IMR-90 (cell line): ENCODE data around the gene ARHGAP8. TPM values are rescaled to one million over a fixed set of nuclear protein-coding genes. Genes with fewer than 3 reads are reported as not detected.

ENCODE experiments used
- ATAC-seq: fragments of 200-7000 bp; cut with Tn5 transposase; 2 replicates; pipeline ENCODE4 v1.9.1; 2020; ENCODE audit warnings: low read depth, mild to moderate bottlenecking, moderate library complexity
- BruUV-seq: library from RNA; stranded (reverse); fragments of 400-500 nt; replicated peaks from 2 replicates; lab custom pipeline; 2021; lab: Mats Ljungman, UMichigan
- CTCF ChIA-PET: fragments of 300-600 bp; formaldehyde crosslinking; extraction: SDS; loops from one replicate; lab custom pipeline; 2021; ENCODE audit warnings: antibody characterized with exemption; lab: Yijun Ruan, JAX
- POLR2A ChIA-PET: fragments of 300-600 bp; sonication (Branson Sonifier 250); formaldehyde crosslinking; loops from one replicate; lab custom pipeline; 2022; ENCODE audit warnings: antibody characterized with exemption; ENCODE audit not compliant: unreplicated experiment; lab: Charles Lee
- DNase-seq: peaks from one replicate; pipeline ENCODE4 v3.0.0; 2013
- H2AFZ ChIP-seq: replicated peaks from 2 replicates; pipeline ENCODE3; 2013; ENCODE audit warnings: low read length, mild to moderate bottlenecking; ENCODE audit not compliant: poor library complexity
- H2AK5ac ChIP-seq: 2 replicates; pipeline ENCODE4 v1.6.1; 2013; ENCODE audit warnings: low read depth, low read length, inconsistent platforms
- H2AK9ac ChIP-seq: replicated peaks from 2 replicates; pipeline ENCODE3; 2013; ENCODE audit warnings: mild to moderate bottlenecking, low read depth, low read length, moderate library complexity; ENCODE audit not compliant: poor library complexity
- H2BK120ac ChIP-seq: 2 replicates; pipeline ENCODE4 v1.6.1; 2013; ENCODE audit warnings: low read depth, low read length, inconsistent platforms
- H2BK15ac ChIP-seq: 3 replicates; pipeline ENCODE4 v1.6.1; 2013; ENCODE audit warnings: low read depth, low read length, inconsistent platforms
- H2BK20ac ChIP-seq: 2 replicates; pipeline ENCODE4 v1.6.1; 2013; ENCODE audit warnings: low read depth, mild to moderate bottlenecking, inconsistent platforms, low read length, moderate library complexity
- H2BK5ac ChIP-seq: 2 replicates; pipeline ENCODE4 v1.6.1; 2013; ENCODE audit warnings: mild to moderate bottlenecking, low read depth, low read length, inconsistent platforms; ENCODE audit not compliant: poor library complexity, severe bottlenecking
- H3K14ac ChIP-seq: replicated peaks from 2 replicates; pipeline ENCODE4 v1.6.1; 2013; ENCODE audit warnings: low read depth, low read length, inconsistent platforms
- H3K18ac ChIP-seq: 2 replicates; pipeline ENCODE4 v1.6.1; 2013; ENCODE audit warnings: low read depth, low read length, control low read depth
- H3K23ac ChIP-seq: 2 replicates; pipeline ENCODE4 v1.6.1; 2013; ENCODE audit warnings: low read depth, low read length, inconsistent platforms
- H3K27ac ChIP-seq: 2 replicates; pipeline ENCODE4 v1.5.1; 2013; ENCODE audit warnings: mild to moderate bottlenecking, control low read depth, low read length; ENCODE audit not compliant: insufficient read depth
- H3K27me3 ChIP-seq: 2 replicates; pipeline ENCODE4 v1.6.1; 2013; ENCODE audit warnings: low read length; ENCODE audit not compliant: control insufficient read depth, insufficient read depth
- H3K36me3 ChIP-seq: 2 replicates; pipeline ENCODE4 v1.6.1; 2013; ENCODE audit warnings: low read length, mixed read lengths; ENCODE audit not compliant: control insufficient read depth, insufficient read depth
- H3K4ac ChIP-seq: 2 replicates; pipeline ENCODE4 v1.6.1; 2013; ENCODE audit warnings: low read depth, low read length, inconsistent platforms
- H3K4me1 ChIP-seq: 2 replicates; pipeline ENCODE4 v1.6.1; 2013; ENCODE audit warnings: low read length, mixed read lengths; ENCODE audit not compliant: control insufficient read depth, insufficient read depth
- H3K4me2 ChIP-seq: 2 replicates; pipeline ENCODE4 v1.6.1; 2013; ENCODE audit warnings: low read depth, mild to moderate bottlenecking, control low read depth, low read length, moderate library complexity
- H3K4me3 ChIP-seq: 2 replicates; pipeline ENCODE4 v1.5.1; 2013; ENCODE audit warnings: low read depth, mild to moderate bottlenecking, control low read depth, low read length, moderate library complexity; ENCODE audit not compliant: insufficient read depth
- H3K56ac ChIP-seq: 2 replicates; pipeline ENCODE4 v1.6.1; 2013; ENCODE audit warnings: low read length, inconsistent platforms; ENCODE audit not compliant: insufficient read depth; ENCODE audit errors: extremely low read depth
- H3K79me1 ChIP-seq, 2 experiments: 2 replicates each; pipeline ENCODE4 v1.6.1; 2013; ENCODE audit warnings: low read length in 2 of 2, inconsistent platforms in 1 of 2, low read depth in 1 of 2
- H3K9ac ChIP-seq: 2 replicates; pipeline ENCODE4 v1.6.1; 2013; ENCODE audit warnings: low read depth, low read length, control low read depth
- H3K9me1 ChIP-seq: 2 replicates; pipeline ENCODE4 v1.6.1; 2013; ENCODE audit warnings: low read length, inconsistent platforms; ENCODE audit not compliant: insufficient read depth
- H3K9me3 ChIP-seq: 2 replicates; pipeline ENCODE4 v1.6.1; 2013; ENCODE audit warnings: low read length; ENCODE audit not compliant: control insufficient read depth, insufficient read depth
- H4K20me1 ChIP-seq: 2 replicates; pipeline ENCODE4 v1.6.1; 2013; ENCODE audit warnings: low read length, inconsistent platforms; ENCODE audit not compliant: insufficient read depth
- H4K5ac ChIP-seq: 2 replicates; pipeline ENCODE4 v1.6.1; 2013; ENCODE audit warnings: mild to moderate bottlenecking, low read depth, low read length, control low read depth
- H4K8ac ChIP-seq, 2 experiments: 2 replicates each; pipeline ENCODE4 v1.6.1; 2013; ENCODE audit warnings: low read depth in 2 of 2, low read length in 2 of 2, control low read depth in 1 of 2, inconsistent platforms in 1 of 2
- H4K91ac ChIP-seq: 2 replicates; pipeline ENCODE4 v1.6.1; 2013; ENCODE audit warnings: low read depth, low read length, inconsistent platforms; ENCODE audit not compliant: insufficient read depth
- CEBPB ChIP-seq: IDR thresholded peaks from 2 replicates; pipeline ENCODE4 v1.6.1; 2012; ENCODE audit warnings: low read depth, low read length, improper control_type of control experiment
- MXI1 ChIP-seq: IDR thresholded peaks from 2 replicates; pipeline ENCODE4 v1.6.1; 2012; ENCODE audit warnings: low read depth, mild to moderate bottlenecking, low read length, moderate library complexity, borderline replicate concordance
- RAD21 ChIP-seq: IDR thresholded peaks from 2 replicates; pipeline ENCODE4 v1.6.1; 2012; ENCODE audit warnings: low read length, improper control_type of control experiment
- RCOR1 ChIP-seq: IDR thresholded peaks from 2 replicates; pipeline ENCODE4 v1.6.1; 2012; ENCODE audit warnings: mild to moderate bottlenecking, low read length, improper control_type of control experiment; ENCODE audit not compliant: insufficient replicate concordance
- SMC3 ChIP-seq: fragments of 150-350 bp; IDR thresholded peaks from 2 replicates; pipeline ENCODE4 v1.6.1; 2016; ENCODE audit warnings: low read depth, mild to moderate bottlenecking, antibody characterized with exemption, low read length, moderate library complexity
- WGBS, 2 experiments: methylation state at CpG; one replicate each; pipeline versions ENCODE4 v1.1.5 to v1.1.7; 2013; ENCODE audit warnings: missing lambda C conversion rate in 2 of 2; ENCODE audit not compliant: insufficient read length in 1 of 2; ENCODE audit errors: extremely low coverage in 2 of 2; 5-methylcytosine and 5-hydroxymethylcytosine counted together
- dilution Hi-C: fragments of 300-500 bp; cut with HindIII; formaldehyde crosslinking; loops from one replicate; pipeline ENCODE4 v1.14.3; 2018; ENCODE audit warnings: low sequenced_read_pairs; ENCODE audit not compliant: unreplicated experiment
- in situ Hi-C: fragments of 300-500 bp; cut with MboI; formaldehyde crosslinking; loops from 3 replicates; pipeline ENCODE4 v1.14.3; 2019; ENCODE audit warnings: low sequenced_read_pairs, inconsistent platforms, mixed read lengths
- intact Hi-C: fragments of 100-400 bp; cut with micrococcal nuclease; formaldehyde crosslinking; loops from 2 replicates; pipeline ENCODE4 v1.10.0; 2022
- polyA plus RNA-seq, 3 experiments: library from polyadenylated mRNA; depleted of rRNA; stranded (reverse); fragments of >200 nt; gene quantifications; 2 replicates each; pipeline ENCODE4 v1.2.3, GENCODE V29; 2012; ENCODE audit warnings: low replicate concordance in 1 of 3
- total RNA-seq: library from RNA; depleted of rRNA; stranded (reverse); fragments of >200 nt; gene quantifications from 2 replicates; pipeline ENCODE4 v1.2.3, GENCODE V29; 2012
- TF ChIP-seq, protein P1 (sequence below): fragments of 150-350 bp; IDR thresholded peaks from 2 replicates; pipeline ENCODE4 v1.6.1; 2017; ENCODE audit warnings: mild to moderate bottlenecking, antibody characterized with exemption, low read length, low read depth
- TF ChIP-seq, protein P2 (sequence below): fragments of 150-350 bp; IDR thresholded peaks from 2 replicates; pipeline ENCODE4 v1.6.1; 2016; ENCODE audit warnings: low read depth, mild to moderate bottlenecking, low read length, moderate library complexity, borderline replicate concordance
- TF ChIP-seq, protein P3 (sequence below): conservative IDR thresholded peaks from 2 replicates; pipeline ENCODE4 v1.5.1; 2012; ENCODE audit warnings: mild to moderate bottlenecking, low read depth, low read length, improper control_type of control experiment

Gene ARHGAP8
- total and polyA plus RNA-seq, 2 of the 4 experiments (the other 2 are of a cell fraction) = 0.18 to 0.21 TPM

DNA sequence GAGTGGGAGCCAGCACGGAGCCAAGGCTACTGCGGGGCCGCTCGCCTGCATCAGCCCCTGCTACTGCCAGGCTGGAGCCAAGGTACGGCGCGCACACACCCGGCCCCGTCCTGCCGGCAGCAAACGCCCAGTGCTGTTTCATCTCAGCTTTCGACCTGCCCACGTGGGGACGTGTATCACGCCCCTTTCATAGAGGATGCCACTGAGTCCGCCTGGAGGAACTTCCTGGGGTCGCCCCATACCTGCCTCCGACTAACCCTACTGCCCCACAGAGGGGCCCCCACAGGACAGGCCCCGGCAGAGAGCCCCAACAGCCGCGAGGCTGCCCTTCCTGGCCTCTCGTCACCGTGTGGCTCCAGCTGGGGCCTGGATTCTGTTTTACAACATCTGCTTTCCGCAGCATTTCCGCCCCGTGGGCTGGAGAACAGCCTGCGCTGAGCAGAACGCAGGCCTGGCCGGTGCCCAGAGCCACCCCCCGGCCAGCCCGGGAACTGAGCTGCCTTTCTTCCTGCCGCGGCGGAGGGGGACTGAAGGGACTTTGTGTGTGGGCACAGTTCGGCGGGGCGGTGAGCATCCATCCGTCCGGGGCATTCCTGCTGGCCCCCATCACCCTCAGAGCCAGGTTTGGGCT, 22.9 kb upstream of the ARHGAP8 start:
- WGBS, 2 experiments = 78% methylated on average over 4 of the region's 39 CpGs; no CpG with 5 or more reads in 1 of the 2 experiments
- H2AK5ac ChIP-seq = peak overlapping the region; percentile 33; the same call in 1 of the 2 replicates
- TF ChIP-seq RCOR1 (no peak), SMC3 (peak; percentile 44), CEBPB (no peak), MXI1 (peak; percentile 41; the same call in 1 of the 2 replicates), RAD21 (peak; percentile 53)
- TF ChIP-seq, protein P1, sequence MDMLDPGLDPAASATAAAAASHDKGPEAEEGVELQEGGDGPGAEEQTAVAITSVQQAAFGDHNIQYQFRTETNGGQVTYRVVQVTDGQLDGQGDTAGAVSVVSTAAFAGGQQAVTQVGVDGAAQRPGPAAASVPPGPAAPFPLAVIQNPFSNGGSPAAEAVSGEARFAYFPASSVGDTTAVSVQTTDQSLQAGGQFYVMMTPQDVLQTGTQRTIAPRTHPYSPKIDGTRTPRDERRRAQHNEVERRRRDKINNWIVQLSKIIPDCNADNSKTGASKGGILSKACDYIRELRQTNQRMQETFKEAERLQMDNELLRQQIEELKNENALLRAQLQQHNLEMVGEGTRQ = no peak
- TF ChIP-seq, protein P2, sequence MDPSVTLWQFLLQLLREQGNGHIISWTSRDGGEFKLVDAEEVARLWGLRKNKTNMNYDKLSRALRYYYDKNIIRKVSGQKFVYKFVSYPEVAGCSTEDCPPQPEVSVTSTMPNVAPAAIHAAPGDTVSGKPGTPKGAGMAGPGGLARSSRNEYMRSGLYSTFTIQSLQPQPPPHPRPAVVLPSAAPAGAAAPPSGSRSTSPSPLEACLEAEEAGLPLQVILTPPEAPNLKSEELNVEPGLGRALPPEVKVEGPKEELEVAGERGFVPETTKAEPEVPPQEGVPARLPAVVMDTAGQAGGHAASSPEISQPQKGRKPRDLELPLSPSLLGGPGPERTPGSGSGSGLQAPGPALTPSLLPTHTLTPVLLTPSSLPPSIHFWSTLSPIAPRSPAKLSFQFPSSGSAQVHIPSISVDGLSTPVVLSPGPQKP = no peak
- TF ChIP-seq, protein P3, sequence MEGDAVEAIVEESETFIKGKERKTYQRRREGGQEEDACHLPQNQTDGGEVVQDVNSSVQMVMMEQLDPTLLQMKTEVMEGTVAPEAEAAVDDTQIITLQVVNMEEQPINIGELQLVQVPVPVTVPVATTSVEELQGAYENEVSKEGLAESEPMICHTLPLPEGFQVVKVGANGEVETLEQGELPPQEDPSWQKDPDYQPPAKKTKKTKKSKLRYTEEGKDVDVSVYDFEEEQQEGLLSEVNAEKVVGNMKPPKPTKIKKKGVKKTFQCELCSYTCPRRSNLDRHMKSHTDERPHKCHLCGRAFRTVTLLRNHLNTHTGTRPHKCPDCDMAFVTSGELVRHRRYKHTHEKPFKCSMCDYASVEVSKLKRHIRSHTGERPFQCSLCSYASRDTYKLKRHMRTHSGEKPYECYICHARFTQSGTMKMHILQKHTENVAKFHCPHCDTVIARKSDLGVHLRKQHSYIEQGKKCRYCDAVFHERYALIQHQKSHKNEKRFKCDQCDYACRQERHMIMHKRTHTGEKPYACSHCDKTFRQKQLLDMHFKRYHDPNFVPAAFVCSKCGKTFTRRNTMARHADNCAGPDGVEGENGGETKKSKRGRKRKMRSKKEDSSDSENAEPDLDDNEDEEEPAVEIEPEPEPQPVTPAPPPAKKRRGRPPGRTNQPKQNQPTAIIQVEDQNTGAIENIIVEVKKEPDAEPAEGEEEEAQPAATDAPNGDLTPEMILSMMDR = peak; percentile 44
- no peak overlapping the region for H4K5ac ChIP-seq
- no TSS peak for BruUV-seq
- peak; percentile 71 for DNase-seq
- no peak overlapping the region for H2BK5ac ChIP-seq
- no peak overlapping the region for H4K91ac ChIP-seq
- peak overlapping the region; percentile 1; the same call in 1 of the 2 replicates for H3K27ac ChIP-seq
- H2BK20ac ChIP-seq = no peak overlapping the region
- H4K8ac ChIP-seq = no peak overlapping the region; a peak in 1 of 4 replicates
- H3K14ac ChIP-seq = no peak overlapping the region
- ChIA-PET CTCF (no interaction called here), POLR2A (no interaction called here)
- no peak overlapping the region for H3K9ac ChIP-seq
- intact Hi-C loops (loop anchor here (5.0 kb wide), 1 partner anchor 177 kb away; no protein-coding TSS in a partner anchor), dilution Hi-C loops (no loop called here), in situ Hi-C loops (no loop called here)
- H2AK9ac ChIP-seq = peak overlapping the region; percentile 89
- H3K36me3 ChIP-seq = peaks cover 34% of the 10 kb centered on the region
- peaks cover 11% of the 10 kb centered on the region for H3K9me1 ChIP-seq
- H3K4me1 ChIP-seq = peaks cover 12% of the 10 kb centered on the region
- H2BK15ac ChIP-seq = no peak overlapping the region
- H3K23ac ChIP-seq = no peak overlapping the region
- no peaks in the 10 kb centered on the region for H3K27me3 ChIP-seq
- H3K9me3 ChIP-seq = no peaks in the 10 kb centered on the region
- ATAC-seq = peak; percentile 82
- H3K18ac ChIP-seq = no peak overlapping the region
- H4K20me1 ChIP-seq = peaks cover 21% of the 10 kb centered on the region
- H3K56ac ChIP-seq = no peak overlapping the region
- H2AFZ ChIP-seq = peak overlapping the region; percentile 84
- H3K4me2 ChIP-seq = no peak overlapping the region; the same call in 1 of the 2 replicates
- no peak overlapping the region; the same call in 1 of the 2 replicates for H2BK120ac ChIP-seq
- no peak overlapping the region for H3K4ac ChIP-seq
- H3K79me1 ChIP-seq = peaks cover 4 to 10% of the 10 kb centered on the region in 2 experiments; a peak in 1 of 4 replicates
- no peak overlapping the region for H3K4me3 ChIP-seq
